Measurements from ENCODE around the gene GPR12. TPM values are rescaled to one million over a fixed set of nuclear protein-coding genes. Genes with fewer than 3 reads are reported as not detected.

GPR12 gene
- total RNA-seq, 4 donors from 2014 or later = under 0.01 to 0.63 (median 0.39) TPM; not detected in 1

DNA sequence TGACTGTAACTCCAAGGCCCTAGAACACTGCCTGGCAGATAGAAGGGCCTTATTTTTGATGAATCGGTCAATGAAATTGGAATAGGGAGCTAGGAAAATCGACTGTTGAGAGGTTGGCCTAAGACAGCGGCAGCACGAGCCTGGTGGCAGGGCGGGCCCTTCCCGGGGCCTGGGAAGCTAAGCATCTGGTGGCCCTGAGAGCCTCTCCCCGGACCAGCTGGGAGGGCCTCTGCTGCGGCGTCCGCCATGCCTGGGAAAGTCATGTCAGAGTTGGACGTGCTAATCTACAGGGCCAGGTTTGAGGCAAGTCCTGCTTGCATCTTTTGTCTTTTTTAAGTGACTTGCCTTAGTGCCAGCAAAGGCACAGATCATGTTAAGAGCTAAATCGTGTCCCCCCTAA is 11.2 kb upstream of the GPR12 start:
- no peaks in the 10 kb centered on the region for H3K27me3 ChIP-seq
- 87 to 89% methylated on average over 12 of the region's 12 CpGs for WGBS, 2 donors
- no peaks in the 10 kb centered on the region for H3K9me3 ChIP-seq
- H3K4me3 ChIP-seq = no peak overlapping the region
- no peaks in the 10 kb centered on the region for H3K4me1 ChIP-seq
- no peak for DNase-seq (ENCODE audit: low spot score in 2 of 2)
- no peak overlapping the region for H3K27ac ChIP-seq
- no peaks in the 10 kb centered on the region for H3K36me3 ChIP-seq
- TF ChIP-seq EP300 (IDR thresholded peaks at IDR 0.05) (no peak), CTCF (IDR thresholded peaks at IDR 0.05) (no peak), POLR2A (IDR thresholded peaks at IDR 0.05) (no peak)

DNA sequence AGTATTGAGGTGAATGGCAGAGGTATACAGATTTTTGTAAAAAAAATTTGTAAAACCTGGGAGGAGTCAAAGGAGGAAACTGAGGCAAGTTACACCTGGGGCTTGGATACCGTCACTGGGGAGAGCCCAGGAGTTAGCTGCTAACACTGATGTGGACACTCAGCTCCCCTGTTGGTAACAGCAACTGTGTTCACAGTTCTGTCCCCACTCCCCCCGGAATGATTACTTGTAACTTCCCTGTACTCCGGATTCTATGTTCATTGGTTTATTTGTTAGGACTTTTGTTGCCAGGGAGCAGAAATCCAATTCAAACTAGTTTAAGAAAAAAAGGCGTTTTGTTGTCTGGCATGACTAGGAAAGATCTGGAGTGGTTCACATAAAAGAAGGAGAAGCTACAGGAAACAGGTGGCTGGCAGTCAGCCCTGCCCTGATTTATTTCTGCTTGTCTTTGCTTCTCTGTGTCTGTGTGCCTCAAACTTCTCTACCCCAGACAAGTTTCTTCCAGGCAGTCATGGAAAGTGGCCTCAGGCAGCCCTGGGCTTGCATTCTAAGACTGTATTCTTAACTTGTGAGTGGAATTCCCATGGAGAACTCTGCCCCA is 2.3 kb upstream of the GPR12 start:
- WGBS, 2 donors = 44 to 48% methylated on average over 4 of the region's 4 CpGs
- no peaks in the 10 kb centered on the region for H3K9me3 ChIP-seq
- H3K4me3 ChIP-seq = no peak overlapping the region
- peaks cover 0 to 55% of the 10 kb centered on the region in 2 donors for H3K27me3 ChIP-seq
- no peak overlapping the region for H3K27ac ChIP-seq
- TF ChIP-seq CTCF (IDR thresholded peaks at IDR 0.05) (no peak), EP300 (IDR thresholded peaks at IDR 0.05) (no peak), POLR2A (IDR thresholded peaks at IDR 0.05) (no peak)
- DNase-seq (ENCODE audit: low spot score in 2 of 2) = no peak
- peaks cover 0 to 17% (median 5%) of the 10 kb centered on the region in 4 donors for H3K4me1 ChIP-seq
- no peaks in the 10 kb centered on the region for H3K36me3 ChIP-seq

DNA sequence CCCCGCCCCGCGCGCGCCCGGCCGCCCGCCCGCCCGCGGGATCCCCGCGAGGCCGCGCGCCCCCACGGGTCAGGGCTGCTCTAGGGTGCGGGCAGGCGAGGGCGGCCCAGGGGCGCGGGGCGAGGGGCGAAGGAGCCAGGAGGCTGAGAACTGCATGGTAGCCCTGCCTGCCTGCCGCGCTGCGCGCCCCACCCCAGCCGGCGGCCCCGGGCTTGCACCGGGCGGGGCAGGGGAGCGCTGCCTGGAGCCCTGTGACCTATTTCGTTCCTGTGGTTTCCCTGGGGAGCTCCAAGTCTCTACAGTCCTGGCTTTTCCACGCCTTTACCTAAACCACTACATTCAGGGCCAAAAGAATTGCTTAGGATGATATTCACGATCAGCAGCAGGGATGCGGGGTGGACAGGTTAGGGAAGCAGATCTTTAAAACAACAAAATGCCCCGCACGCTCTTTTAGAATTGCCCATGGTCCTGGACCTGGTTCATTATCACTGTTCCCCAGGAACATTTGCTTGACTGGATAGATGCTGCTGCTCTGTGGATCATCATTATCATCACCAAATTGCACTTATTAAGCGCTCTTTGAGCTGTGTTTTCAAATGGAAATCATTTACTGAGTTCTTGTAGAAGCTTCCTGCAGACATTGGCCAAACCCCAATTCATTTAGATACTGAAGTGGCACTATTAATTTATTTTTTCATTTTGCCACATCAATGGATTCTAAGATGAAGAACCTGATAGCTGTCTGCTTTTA is 421 bp upstream of the GPR12 start:
- Histone ChIP-seq H3K36me3 (no peaks in the 10 kb centered on the region), H3K27me3 (peaks cover 0 to 66% of the 10 kb centered on the region in 2 donors), H3K4me3 (peak overlapping the region in 1 of 4 donors; percentile 50), H3K9me3 (no peaks in the 10 kb centered on the region), H3K27ac (no peak overlapping the region), H3K4me1 (peaks cover 0 to 17% (median 5%) of the 10 kb centered on the region in 4 donors)
- TF ChIP-seq CTCF (IDR thresholded peaks at IDR 0.05) (no peak), POLR2A (IDR thresholded peaks at IDR 0.05) (no peak), EP300 (IDR thresholded peaks at IDR 0.05) (no peak)
- WGBS, 2 donors = 14 to 35% methylated on average over 10 to 17 of the region's 41 CpGs
- no peak for DNase-seq (ENCODE audit: low spot score in 2 of 2)

DNA sequence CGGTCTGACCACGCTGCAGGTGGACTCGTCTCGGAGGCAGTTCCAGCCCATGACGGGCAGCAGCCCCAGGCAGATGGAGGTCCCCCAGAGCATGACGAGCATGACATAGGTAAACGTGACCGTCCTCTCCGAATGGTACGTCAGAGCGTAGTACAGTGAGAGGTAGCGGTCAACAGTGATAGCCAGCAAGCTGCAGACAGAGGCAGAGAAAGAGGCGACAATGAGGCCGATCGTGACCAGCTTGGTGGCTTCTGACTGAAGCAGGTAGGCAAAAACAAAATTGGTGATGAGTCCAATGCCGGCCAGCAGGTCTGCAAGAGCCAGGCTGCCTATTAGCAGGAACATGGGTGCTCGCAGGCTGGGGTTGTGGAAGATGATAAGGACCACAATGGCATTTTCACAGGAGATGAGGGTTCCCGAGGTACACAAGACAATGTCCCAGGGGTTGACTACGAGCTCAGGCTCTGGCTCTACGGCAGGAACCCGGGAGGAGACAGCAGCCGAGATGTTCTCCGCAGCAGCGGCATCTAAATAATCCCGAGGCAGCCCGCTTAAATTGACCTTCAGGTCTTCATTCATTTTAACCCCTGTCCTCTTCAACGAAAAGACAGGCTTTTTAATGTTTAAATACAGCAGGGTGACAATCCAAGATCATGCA is 1.2 kb downstream of the GPR12 start:
- Histone ChIP-seq H3K9me3 (no peaks in the 10 kb centered on the region), H3K27me3 (peaks cover 0 to 62% of the 10 kb centered on the region in 2 donors), H3K36me3 (no peaks in the 10 kb centered on the region), H3K4me3 (peak overlapping the region in 1 of 4 donors; percentile 50), H3K4me1 (peaks cover 0 to 17% (median 5%) of the 10 kb centered on the region in 4 donors), H3K27ac (no peak overlapping the region)
- WGBS, 2 donors = 64 to 66% methylated on average over 27 of the region's 27 CpGs
- TF ChIP-seq EP300 (IDR thresholded peaks at IDR 0.05) = no peak
- TF ChIP-seq POLR2A (IDR thresholded peaks at IDR 0.05) = no peak
- TF ChIP-seq CTCF (IDR thresholded peaks at IDR 0.05) = no peak
- no peak for DNase-seq (ENCODE audit: low spot score in 2 of 2)
